HL-60 (cell line): ENCODE results near the gene ALDH4A1.
A peak's percentile ranks its signal among the peaks of the same experiment; 100 is the strongest.

Source experiments
- DNase-seq, 2 experiments: peaks; one replicate each; pipeline ENCODE4 v3.0.0-alpha.2; 2010 to 2020; ENCODE audit warnings: low read depth in 1 of 2, low spot score in 1 of 2
- H3K27ac ChIP-seq: fragments of 250-450 bp; sonication (Bioruptor Pico); replicated peaks from 2 replicates; pipeline ENCODE4 v1.5.1; 2020; ENCODE audit warnings: mild to moderate bottlenecking, moderate library complexity
- H3K27me3 ChIP-seq: fragments of 250-450 bp; sonication (Bioruptor Pico); 2 replicates; pipeline ENCODE4 v1.5.1; 2021; ENCODE audit warnings: mild to moderate bottlenecking, moderate library complexity; ENCODE audit not compliant: insufficient read depth, poor library complexity, severe bottlenecking
- H3K4me3 ChIP-seq: replicated peaks from 2 replicates; pipeline ENCODE4 v1.5.1; 2011; ENCODE audit warnings: mild to moderate bottlenecking, control low read depth, low read length; ENCODE audit not compliant: insufficient read depth
- CTCF ChIP-seq: IDR thresholded peaks from one replicate; pipeline ENCODE4 v1.5.1; 2011; ENCODE audit warnings: low read length, control low read depth, inconsistent platforms; ENCODE audit not compliant: insufficient read depth
- GABPA ChIP-seq: IDR thresholded peaks from 2 replicates; pipeline ENCODE4 v1.6.1; 2012; ENCODE audit warnings: low read depth
- POLR2AphosphoS5 ChIP-seq: IDR thresholded peaks from 2 replicates; pipeline ENCODE4 v1.6.1; 2012; ENCODE audit warnings: low read depth
- REST ChIP-seq: IDR thresholded peaks from 2 replicates; pipeline ENCODE4 v1.6.1; 2012; ENCODE audit warnings: low read depth; ENCODE audit not compliant: insufficient replicate concordance
- SPI1 ChIP-seq: IDR thresholded peaks from 2 replicates; pipeline ENCODE4 v1.6.1; 2012; ENCODE audit warnings: low read depth, mild to moderate bottlenecking, borderline replicate concordance

Gene ALDH4A1

GRCh38 chr1:18884727-18885126 lies 17.6 kb downstream of the ALDH4A1 start:
- no peak overlapping the region for H3K4me3 ChIP-seq
- no peaks in the 10 kb centered on the region for H3K27me3 ChIP-seq
- TF ChIP-seq REST (no peak), POLR2AphosphoS5 (no peak), CTCF (no peak), GABPA (no peak), SPI1 (no peak)
- no peak overlapping the region for H3K27ac ChIP-seq
- DNase-seq: no peak

GRCh38 chr1:18884419-18884717 lies 18.0 kb downstream of the ALDH4A1 start:
- no peak for TF ChIP-seq REST
- TF ChIP-seq POLR2AphosphoS5: no peak
- no peak for TF ChIP-seq SPI1
- no peak for TF ChIP-seq GABPA
- TF ChIP-seq CTCF: no peak

GRCh38 chr1:18883636-18884418 lies 18.5 kb downstream of the ALDH4A1 start:
- no peak for TF ChIP-seq SPI1
- TF ChIP-seq CTCF: peak; percentile 94
- H3K27me3 ChIP-seq: no peaks in the 10 kb centered on the region
- DNase-seq: peak in 1 of 2 experiments; percentile 61
- no peak overlapping the region for H3K27ac ChIP-seq
- no peak overlapping the region for H3K4me3 ChIP-seq

More at GRCh38 chr1:18884419-18884717, 18.0 kb downstream of the ALDH4A1 start:
- no peak for DNase-seq
- H3K4me3 ChIP-seq: no peak overlapping the region
- no peaks in the 10 kb centered on the region for H3K27me3 ChIP-seq
- H3K27ac ChIP-seq: no peak overlapping the region

- no peak for DNase-seq
- TF ChIP-seq REST (no peak), POLR2AphosphoS5 (no peak), CTCF (no peak), SPI1 (no peak), GABPA (no peak)
- Histone ChIP-seq H3K4me3 (no peak overlapping the region), H3K27me3 (no peaks in the 10 kb centered on the region), H3K27ac (no peak overlapping the region)
Observed at GRCh38 chr1:18883079-18883478, 19.3 kb downstream of the ALDH4A1 start.
